ENCODE data around the gene PLCB1.

DNA sequence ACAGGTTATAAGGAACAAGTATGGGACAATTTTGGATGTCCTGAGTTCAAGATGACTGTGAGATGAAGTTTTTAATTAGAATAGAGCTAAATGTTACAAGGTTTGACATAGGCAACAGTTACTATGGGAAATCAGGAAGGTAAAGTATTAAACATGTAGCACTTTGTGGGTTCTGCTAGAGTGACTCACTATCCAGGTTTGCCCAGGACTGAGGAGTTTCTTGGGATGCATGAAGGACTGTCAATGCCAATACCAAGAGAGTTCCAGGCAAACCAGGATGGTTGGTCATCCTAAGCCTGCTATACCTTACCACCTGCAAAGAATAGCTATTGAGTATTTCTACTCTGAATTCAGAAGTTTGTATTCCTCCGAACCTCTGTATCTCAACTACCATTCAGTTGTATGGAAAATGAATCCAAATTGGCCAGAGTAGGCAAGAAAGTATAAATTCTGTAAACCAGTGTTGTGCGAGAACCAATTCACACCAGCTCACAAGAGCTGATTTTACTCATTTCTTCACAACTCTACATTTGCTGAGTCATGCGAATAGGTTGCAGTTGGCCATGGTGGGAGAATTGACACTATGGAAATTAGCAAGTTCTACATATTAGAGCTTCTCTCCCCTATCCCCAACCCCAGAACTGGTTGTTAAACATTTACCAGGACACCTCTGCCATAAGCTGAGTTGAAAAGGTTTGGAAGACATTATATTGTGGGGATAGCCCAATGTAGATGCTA, 449.5 kb downstream of the PLCB1 start:
- TF ChIP-seq, protein P1, sequence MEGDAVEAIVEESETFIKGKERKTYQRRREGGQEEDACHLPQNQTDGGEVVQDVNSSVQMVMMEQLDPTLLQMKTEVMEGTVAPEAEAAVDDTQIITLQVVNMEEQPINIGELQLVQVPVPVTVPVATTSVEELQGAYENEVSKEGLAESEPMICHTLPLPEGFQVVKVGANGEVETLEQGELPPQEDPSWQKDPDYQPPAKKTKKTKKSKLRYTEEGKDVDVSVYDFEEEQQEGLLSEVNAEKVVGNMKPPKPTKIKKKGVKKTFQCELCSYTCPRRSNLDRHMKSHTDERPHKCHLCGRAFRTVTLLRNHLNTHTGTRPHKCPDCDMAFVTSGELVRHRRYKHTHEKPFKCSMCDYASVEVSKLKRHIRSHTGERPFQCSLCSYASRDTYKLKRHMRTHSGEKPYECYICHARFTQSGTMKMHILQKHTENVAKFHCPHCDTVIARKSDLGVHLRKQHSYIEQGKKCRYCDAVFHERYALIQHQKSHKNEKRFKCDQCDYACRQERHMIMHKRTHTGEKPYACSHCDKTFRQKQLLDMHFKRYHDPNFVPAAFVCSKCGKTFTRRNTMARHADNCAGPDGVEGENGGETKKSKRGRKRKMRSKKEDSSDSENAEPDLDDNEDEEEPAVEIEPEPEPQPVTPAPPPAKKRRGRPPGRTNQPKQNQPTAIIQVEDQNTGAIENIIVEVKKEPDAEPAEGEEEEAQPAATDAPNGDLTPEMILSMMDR (conservative IDR thresholded peaks at IDR 0.05 in 1 of 2, IDR thresholded peaks at IDR 0.05 in 1 of 2; ENCODE audit: low read depth in 1 of 2, low read length in 2 of 2), result no peak
- TF ChIP-seq EZH2 (IDR thresholded peaks at IDR 0.05; ENCODE audit: low read length, missing control alignments), result no peak
